HepG2 (cell line): ENCODE data around the gene ZFYVE28. TPM values are rescaled to one million over a fixed set of nuclear protein-coding genes. Genes with fewer than 3 reads are reported as not detected.

Experiments used
- ATRX ChIP-seq: sonication (generic); formaldehyde crosslinking; IDR thresholded peaks from 2 replicates; pipeline ENCODE4 v1.4.0; 2020; ENCODE audit warnings: missing genetic modification reagents, borderline replicate concordance
- DPF2 ChIP-seq: sonication (generic); formaldehyde crosslinking; IDR thresholded peaks from 2 replicates; pipeline ENCODE4 v1.4.0; 2020; ENCODE audit warnings: mild to moderate bottlenecking, low read depth, missing genetic modification reagents, borderline replicate concordance
- GPN1 ChIP-seq: sonication (generic); formaldehyde crosslinking; IDR thresholded peaks from 2 replicates; pipeline ENCODE4 v1.5.1; 2020; ENCODE audit warnings: missing genetic modification reagents, borderline replicate concordance
- HDAC2 ChIP-seq: sonication (generic); formaldehyde crosslinking; IDR thresholded peaks from 2 replicates; pipeline ENCODE4 v1.4.0; 2020; ENCODE audit warnings: missing genetic modification reagents
- HOXA3 ChIP-seq: sonication (generic); formaldehyde crosslinking; IDR thresholded peaks from 2 replicates; pipeline ENCODE4 v1.5.0; 2020; ENCODE audit warnings: missing genetic modification reagents
- MAFK ChIP-seq, 2 experiments: IDR thresholded peaks in 1 of 2; conservative IDR thresholded peaks in 1 of 2; 2 replicates each; pipeline ENCODE4 v1.6.1; 2011; ENCODE audit warnings: improper control_type of control experiment in 2 of 2, low read length in 2 of 2
- THAP7 ChIP-seq: sonication (generic); formaldehyde crosslinking; IDR thresholded peaks from 2 replicates; pipeline ENCODE4 v1.8.1; 2023; ENCODE audit warnings: mild to moderate bottlenecking, missing genetic modification reagents
- ZFP1 ChIP-seq: IDR thresholded peaks from 2 replicates; pipeline ENCODE4 v1.6.1; 2016
- ZNF124 ChIP-seq: sonication (generic); formaldehyde crosslinking; IDR thresholded peaks from 2 replicates; pipeline ENCODE4 v1.4.0; 2020; ENCODE audit warnings: missing genetic modification reagents
- ZNF234 ChIP-seq: sonication (generic); formaldehyde crosslinking; conservative IDR thresholded peaks from 2 replicates; pipeline ENCODE4 v1.5.1; 2020; ENCODE audit warnings: mild to moderate bottlenecking, missing genetic modification reagents
- ZNF574 ChIP-seq: sonication (generic); formaldehyde crosslinking; IDR thresholded peaks from 2 replicates; pipeline ENCODE4 v1.4.0; 2020; ENCODE audit warnings: missing genetic modification reagents
- ZNF580 ChIP-seq: IDR thresholded peaks from 2 replicates; pipeline ENCODE4 v1.6.1; 2016; ENCODE audit warnings: low read depth, borderline replicate concordance
- ZNF605 ChIP-seq: sonication (generic); formaldehyde crosslinking; IDR thresholded peaks from 2 replicates; pipeline ENCODE4 v1.8.0; 2022; ENCODE audit warnings: mild to moderate bottlenecking, missing genetic modification reagents
- ZNF616 ChIP-seq: sonication (generic); formaldehyde crosslinking; IDR thresholded peaks from 2 replicates; pipeline ENCODE4 v1.5.0; 2020; ENCODE audit warnings: low read depth, mild to moderate bottlenecking, missing genetic modification reagents
- ZNF891 ChIP-seq: sonication (generic); formaldehyde crosslinking; IDR thresholded peaks from 2 replicates; pipeline ENCODE4 v1.5.0; 2020; ENCODE audit warnings: mild to moderate bottlenecking, missing genetic modification reagents
- polyA plus RNA-seq, 8 experiments: library from polyadenylated mRNA; depleted of rRNA in 3 of 8; stranded (reverse) in 7 of 8; unstranded in 1 of 8; fragments of >200 nt; fragmentation: Illumina TruSeq in 4 of 8; extraction: Trizol in 4 of 8; gene quantifications; 2 replicates each; pipeline versions ENCODE4 v1.2.1 to v1.2.3, GENCODE V29; 2011 to 2016; ENCODE audit warnings: low read depth in 4 of 8, missing spikeins in 1 of 8, mixed read lengths in 1 of 8; ENCODE audit not compliant: insufficient read depth in 1 of 8
- total RNA-seq, 5 experiments: library from RNA; depleted of rRNA; stranded (reverse); fragments of >200 nt; fragmentation: Illumina TruSeq; extraction: Trizol; gene quantifications; 2 replicates each; pipeline ENCODE4 v1.2.3, GENCODE V29; 2016; ENCODE audit warnings: low read depth in 1 of 5
- TF ChIP-seq, protein P1 (sequence below): IDR thresholded peaks from 2 replicates; pipeline ENCODE4 v1.6.1; 2016
- TF ChIP-seq, protein P2 (sequence below), 2 experiments: sonication (generic) in 1 of 2; formaldehyde crosslinking in 1 of 2; IDR thresholded peaks; 2 replicates each; pipeline versions ENCODE4 v1.6.1 to v1.9.0; 2014 to 2022; ENCODE audit warnings: antibody characterized with exemption in 1 of 2, borderline replicate concordance in 1 of 2, inconsistent platforms in 1 of 2, low read depth in 1 of 2, missing genetic modification reagents in 1 of 2

ZFYVE28 gene
- total and polyA plus RNA-seq, 2 of the 13 experiments (the other 11 are each of a cell fraction or from before 2014, with no cell fraction given): 0.12 to 0.22 TPM

- TF ChIP-seq, protein P1, sequence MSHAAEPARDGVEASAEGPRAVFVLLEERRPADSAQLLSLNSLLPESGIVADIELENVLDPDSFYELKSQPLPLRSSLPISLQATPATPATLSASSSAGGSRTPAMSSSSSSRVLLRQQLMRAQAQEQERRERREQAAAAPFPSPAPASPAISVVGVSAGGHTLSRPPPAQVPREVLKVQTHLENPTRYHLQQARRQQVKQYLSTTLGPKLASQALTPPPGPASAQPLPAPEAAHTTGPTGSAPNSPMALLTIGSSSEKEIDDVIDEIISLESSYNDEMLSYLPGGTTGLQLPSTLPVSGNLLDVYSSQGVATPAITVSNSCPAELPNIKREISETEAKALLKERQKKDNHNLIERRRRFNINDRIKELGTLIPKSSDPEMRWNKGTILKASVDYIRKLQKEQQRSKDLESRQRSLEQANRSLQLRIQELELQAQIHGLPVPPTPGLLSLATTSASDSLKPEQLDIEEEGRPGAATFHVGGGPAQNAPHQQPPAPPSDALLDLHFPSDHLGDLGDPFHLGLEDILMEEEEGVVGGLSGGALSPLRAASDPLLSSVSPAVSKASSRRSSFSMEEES (CRISPR knock-in tag): 0 out of 2 replicates have a peak, but pooled peaks have one; percentile 24
- no peak for TF ChIP-seq ATRX (CRISPR knock-in tag)
- TF ChIP-seq ZNF891 (CRISPR knock-in tag): peak; percentile 73; the same call in 1 of the 2 replicates
- TF ChIP-seq ZNF574 (CRISPR knock-in tag): peak; percentile 70
- no peak for TF ChIP-seq ZNF616 (CRISPR knock-in tag)
- TF ChIP-seq HOXA3 (CRISPR knock-in tag): peak; percentile 57; the same call in 1 of the 2 replicates
- 0 out of 2 replicates have a peak, but pooled peaks have one; percentile 45 for TF ChIP-seq THAP7 (CRISPR knock-in tag)
- no peak for TF ChIP-seq GPN1
- peak; percentile 42; the same call in 1 of the 2 replicates for TF ChIP-seq ZNF580 (CRISPR knock-in tag)
- TF ChIP-seq ZNF234 (CRISPR knock-in tag): no peak
- TF ChIP-seq, protein P2, sequence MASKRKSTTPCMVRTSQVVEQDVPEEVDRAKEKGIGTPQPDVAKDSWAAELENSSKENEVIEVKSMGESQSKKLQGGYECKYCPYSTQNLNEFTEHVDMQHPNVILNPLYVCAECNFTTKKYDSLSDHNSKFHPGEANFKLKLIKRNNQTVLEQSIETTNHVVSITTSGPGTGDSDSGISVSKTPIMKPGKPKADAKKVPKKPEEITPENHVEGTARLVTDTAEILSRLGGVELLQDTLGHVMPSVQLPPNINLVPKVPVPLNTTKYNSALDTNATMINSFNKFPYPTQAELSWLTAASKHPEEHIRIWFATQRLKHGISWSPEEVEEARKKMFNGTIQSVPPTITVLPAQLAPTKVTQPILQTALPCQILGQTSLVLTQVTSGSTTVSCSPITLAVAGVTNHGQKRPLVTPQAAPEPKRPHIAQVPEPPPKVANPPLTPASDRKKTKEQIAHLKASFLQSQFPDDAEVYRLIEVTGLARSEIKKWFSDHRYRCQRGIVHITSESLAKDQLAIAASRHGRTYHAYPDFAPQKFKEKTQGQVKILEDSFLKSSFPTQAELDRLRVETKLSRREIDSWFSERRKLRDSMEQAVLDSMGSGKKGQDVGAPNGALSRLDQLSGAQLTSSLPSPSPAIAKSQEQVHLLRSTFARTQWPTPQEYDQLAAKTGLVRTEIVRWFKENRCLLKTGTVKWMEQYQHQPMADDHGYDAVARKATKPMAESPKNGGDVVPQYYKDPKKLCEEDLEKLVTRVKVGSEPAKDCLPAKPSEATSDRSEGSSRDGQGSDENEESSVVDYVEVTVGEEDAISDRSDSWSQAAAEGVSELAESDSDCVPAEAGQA (IDR thresholded peaks at IDR 0.05; ENCODE audit: low read depth): no peak
- TF ChIP-seq, protein P2 (CRISPR knock-in tag; IDR thresholded peaks at IDR 0.05; ENCODE audit: borderline replicate concordance): no peak
- 0 out of 2 replicates have a peak, but pooled peaks have one; percentile 23 for TF ChIP-seq ZNF605 (CRISPR knock-in tag)
- no peak for TF ChIP-seq MAFK (conservative IDR thresholded peaks at IDR 0.05 in 1 of 2, IDR thresholded peaks at IDR 0.05 in 1 of 2; ENCODE audit: low read length in 2 of 2)
- TF ChIP-seq ZFP1: peak; percentile 75; the same call in 1 of the 2 replicates
- no peak for TF ChIP-seq DPF2 (CRISPR knock-in tag)
- TF ChIP-seq ZNF124 (CRISPR knock-in tag): peak; percentile 51; the same call in 1 of the 2 replicates
- peak; percentile 38; the same call in 1 of the 2 replicates for TF ChIP-seq HDAC2
Observed at GRCh38 chr4:2441393-2442174, 23.1 kb upstream of the ZFYVE28 start (continued).
